SK-N-SH treated with all-trans-retinoic acid at 6 μM for 48 hours (cell line): ENCODE measurements around the gene CCR6.

Experiments
- ATAC-seq: fragments of 200-7000 bp; cut with Tn5 transposase; 3 replicates; pipeline ENCODE4 v1.9.1; 2020; ENCODE audit warnings: mild to moderate bottlenecking, moderate library complexity
- ARNTL ChIP-seq: fragments of 450-650 bp; formaldehyde crosslinking; IDR thresholded peaks from 2 replicates; pipeline ENCODE4 v1.5.0; 2020; ENCODE audit warnings: low read depth, mild to moderate bottlenecking, moderate library complexity, borderline replicate concordance
- BACH2 ChIP-seq: fragments of 250-450 bp; sonication (Bioruptor Pico); IDR thresholded peaks from 2 replicates; pipeline ENCODE4 v1.9.0; 2021; ENCODE audit warnings: mild to moderate bottlenecking, borderline replicate concordance
- CREB5 ChIP-seq: fragments of 250-450 bp; sonication (Bioruptor Pico); IDR thresholded peaks from 2 replicates; pipeline ENCODE4 v1.5.1; 2020; ENCODE audit warnings: low read depth, mild to moderate bottlenecking, moderate library complexity
- CSDC2 ChIP-seq: fragments of 250-450 bp; sonication (Bioruptor Pico); IDR thresholded peaks from 2 replicates; pipeline ENCODE4 v1.5.0; 2020; ENCODE audit warnings: mild to moderate bottlenecking, moderate library complexity
- GLIS3 ChIP-seq: fragments of 250-450 bp; sonication (Bioruptor Pico); IDR thresholded peaks from 2 replicates; pipeline ENCODE4 v1.5.0; 2020; ENCODE audit warnings: mild to moderate bottlenecking, moderate library complexity
- ISL1 ChIP-seq: fragments of 250-450 bp; sonication (Bioruptor Pico); IDR thresholded peaks from 2 replicates; pipeline ENCODE4 v2.1.2; 2022; ENCODE audit warnings: mild to moderate bottlenecking, moderate library complexity
- OSR1 ChIP-seq: fragments of 250-450 bp; sonication (Bioruptor Pico); IDR thresholded peaks from 2 replicates; pipeline ENCODE4 v1.8.0; 2022; ENCODE audit warnings: moderate library complexity, mild to moderate bottlenecking, inconsistent platforms
- PATZ1 ChIP-seq: fragments of 250-450 bp; sonication (Bioruptor Pico); IDR thresholded peaks from 2 replicates; pipeline ENCODE4 v1.8.0; 2020; ENCODE audit warnings: mild to moderate bottlenecking, moderate library complexity, borderline replicate concordance
- PPARA ChIP-seq: fragments of 250-450 bp; sonication (Bioruptor Pico); IDR thresholded peaks from 2 replicates; pipeline ENCODE4 v1.5.0; 2020; ENCODE audit warnings: mild to moderate bottlenecking, borderline replicate concordance
- SNAI2 ChIP-seq: fragments of 250-450 bp; sonication (Bioruptor Pico); IDR thresholded peaks from 2 replicates; pipeline ENCODE4 v1.5.0; 2020; ENCODE audit warnings: mild to moderate bottlenecking, moderate library complexity
- TCF4 ChIP-seq: fragments of 250-450 bp; sonication (Bioruptor Pico); IDR thresholded peaks from 2 replicates; pipeline ENCODE4 v1.8.0; 2021; ENCODE audit warnings: mild to moderate bottlenecking, moderate library complexity, borderline replicate concordance
- TSHZ2 ChIP-seq: fragments of 250-450 bp; sonication (Bioruptor Pico); IDR thresholded peaks from 2 replicates; pipeline ENCODE4 v1.5.0; 2020; ENCODE audit warnings: mild to moderate bottlenecking, moderate library complexity
- ZC3H10 ChIP-seq: fragments of 250-450 bp; sonication (Bioruptor Pico); IDR thresholded peaks from 2 replicates; pipeline ENCODE4 v1.5.1; 2021; ENCODE audit warnings: mild to moderate bottlenecking, moderate library complexity
- ZFP3 ChIP-seq: fragments of 250-450 bp; sonication (Bioruptor Pico); IDR thresholded peaks from 2 replicates; pipeline ENCODE4 v1.5.0; 2020; ENCODE audit warnings: mild to moderate bottlenecking, moderate library complexity
- ZNF565 ChIP-seq: fragments of 450-650 bp; formaldehyde crosslinking; conservative IDR thresholded peaks from 2 replicates; pipeline ENCODE4 v1.5.0; 2020; ENCODE audit warnings: low read depth, mild to moderate bottlenecking, moderate library complexity
- ZNF8 ChIP-seq: fragments of 450-650 bp; formaldehyde crosslinking; IDR thresholded peaks from 2 replicates; pipeline ENCODE4 v1.5.0; 2020; ENCODE audit warnings: mild to moderate bottlenecking, moderate library complexity
- TF ChIP-seq, protein P1 (sequence below): fragments of 250-450 bp; sonication (Bioruptor Pico); IDR thresholded peaks from 2 replicates; pipeline ENCODE4 v1.8.0; 2021; ENCODE audit warnings: low read depth, mild to moderate bottlenecking, moderate library complexity, borderline replicate concordance
- TF ChIP-seq, protein P2 (sequence below): fragments of 250-450 bp; sonication (Bioruptor Pico); IDR thresholded peaks from 2 replicates; pipeline ENCODE4 v1.5.1; 2021; ENCODE audit warnings: mild to moderate bottlenecking, moderate library complexity

The CCR6 gene

DNA sequence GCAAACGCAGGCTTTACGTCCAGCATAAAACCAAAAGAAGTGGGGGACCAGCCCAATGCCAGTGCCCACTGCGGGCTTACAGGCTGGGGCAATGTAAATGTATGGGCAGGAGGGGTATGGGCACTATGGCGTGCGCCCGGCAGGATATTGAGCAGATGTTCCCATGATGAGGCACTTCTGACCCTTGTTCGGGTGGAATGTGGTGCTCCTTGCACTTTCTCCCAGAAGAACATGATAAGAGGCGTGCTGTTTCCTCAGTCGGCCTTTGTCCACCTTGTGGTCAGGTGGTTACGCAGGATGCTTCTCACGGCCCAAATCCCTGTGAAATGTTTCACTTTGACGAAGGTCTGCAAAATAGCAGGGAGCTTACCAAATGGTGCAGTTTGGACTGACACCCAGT is 39.7 kb downstream of the CCR6 start:
- no peak for ATAC-seq

DNA sequence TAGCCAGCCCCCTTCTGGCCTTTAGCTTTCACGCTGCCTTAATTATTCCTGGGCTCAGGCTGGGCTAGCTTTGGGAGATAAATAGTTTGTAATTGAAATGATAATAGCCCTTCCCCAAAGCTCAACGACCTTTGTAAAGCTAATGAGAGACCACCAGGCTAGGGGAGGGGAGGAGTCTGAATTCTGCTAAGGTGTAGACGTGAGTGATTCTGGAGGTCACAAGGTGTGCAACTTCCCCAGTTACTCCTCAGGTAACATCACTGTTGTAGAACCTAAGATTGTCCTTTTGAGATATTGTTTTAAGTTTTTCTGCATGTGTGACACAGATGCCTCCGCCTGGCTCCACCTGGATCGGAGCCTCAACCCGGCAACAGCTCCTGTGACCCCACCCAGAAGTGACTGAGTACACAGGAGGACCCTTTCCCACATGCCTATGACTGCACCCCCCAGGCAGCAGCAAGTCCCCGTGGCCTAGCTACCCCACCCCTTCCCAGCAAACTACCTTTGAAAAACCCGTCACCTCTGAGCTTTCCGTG is 40.6 kb downstream of the CCR6 start:
- no peak for ATAC-seq
- TF ChIP-seq TCF4 (CRISPR knock-in tag) (no peak), PATZ1 (no peak), SNAI2 (no peak), BACH2 (CRISPR knock-in tag) (no peak), ZNF565 (CRISPR knock-in tag) (no peak), ZNF8 (CRISPR knock-in tag) (no peak), PPARA (no peak)
- TF ChIP-seq, protein P1, sequence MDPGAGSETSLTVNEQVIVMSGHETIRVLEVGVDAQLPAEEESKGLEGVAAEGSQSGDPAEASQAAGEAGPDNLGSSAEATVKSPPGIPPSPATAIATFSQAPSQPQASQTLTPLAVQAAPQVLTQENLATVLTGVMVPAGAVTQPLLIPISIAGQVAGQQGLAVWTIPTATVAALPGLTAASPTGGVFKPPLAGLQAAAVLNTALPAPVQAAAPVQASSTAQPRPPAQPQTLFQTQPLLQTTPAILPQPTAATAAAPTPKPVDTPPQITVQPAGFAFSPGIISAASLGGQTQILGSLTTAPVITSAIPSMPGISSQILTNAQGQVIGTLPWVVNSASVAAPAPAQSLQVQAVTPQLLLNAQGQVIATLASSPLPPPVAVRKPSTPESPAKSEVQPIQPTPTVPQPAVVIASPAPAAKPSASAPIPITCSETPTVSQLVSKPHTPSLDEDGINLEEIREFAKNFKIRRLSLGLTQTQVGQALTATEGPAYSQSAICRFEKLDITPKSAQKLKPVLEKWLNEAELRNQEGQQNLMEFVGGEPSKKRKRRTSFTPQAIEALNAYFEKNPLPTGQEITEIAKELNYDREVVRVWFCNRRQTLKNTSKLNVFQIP: no peak

More for the DNA sequence above, 39.7 kb downstream of the CCR6 start:
- no peak for TF ChIP-seq ZNF8 (CRISPR knock-in tag)
- TF ChIP-seq GLIS3: no peak
- no peak for TF ChIP-seq ARNTL (CRISPR knock-in tag)
- TF ChIP-seq TSHZ2 (CRISPR knock-in tag): no peak
- TF ChIP-seq OSR1 (CRISPR knock-in tag): no peak
- no peak for TF ChIP-seq CREB5 (CRISPR knock-in tag)
- no peak for TF ChIP-seq CSDC2 (CRISPR knock-in tag)
- no peak for TF ChIP-seq ISL1 (CRISPR knock-in tag)
- TF ChIP-seq, protein P2, sequence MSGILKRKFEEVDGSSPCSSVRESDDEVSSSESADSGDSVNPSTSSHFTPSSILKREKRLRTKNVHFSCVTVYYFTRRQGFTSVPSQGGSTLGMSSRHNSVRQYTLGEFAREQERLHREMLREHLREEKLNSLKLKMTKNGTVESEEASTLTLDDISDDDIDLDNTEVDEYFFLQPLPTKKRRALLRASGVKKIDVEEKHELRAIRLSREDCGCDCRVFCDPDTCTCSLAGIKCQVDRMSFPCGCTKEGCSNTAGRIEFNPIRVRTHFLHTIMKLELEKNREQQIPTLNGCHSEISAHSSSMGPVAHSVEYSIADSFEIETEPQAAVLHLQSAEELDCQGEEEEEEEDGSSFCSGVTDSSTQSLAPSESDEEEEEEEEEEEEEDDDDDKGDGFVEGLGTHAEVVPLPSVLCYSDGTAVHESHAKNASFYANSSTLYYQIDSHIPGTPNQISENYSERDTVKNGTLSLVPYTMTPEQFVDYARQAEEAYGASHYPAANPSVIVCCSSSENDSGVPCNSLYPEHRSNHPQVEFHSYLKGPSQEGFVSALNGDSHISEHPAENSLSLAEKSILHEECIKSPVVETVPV: no peak
- TF ChIP-seq BACH2 (CRISPR knock-in tag): no peak
- no peak for TF ChIP-seq SNAI2
- no peak for TF ChIP-seq ZC3H10
- no peak for TF ChIP-seq ZNF565 (CRISPR knock-in tag)
- no peak for TF ChIP-seq ZFP3 (CRISPR knock-in tag)
- TF ChIP-seq TCF4 (CRISPR knock-in tag): no peak
- TF ChIP-seq PATZ1: no peak
- TF ChIP-seq, protein P1: no peak
- no peak for TF ChIP-seq PPARA
